H9 (cell line): ENCODE results near the gene PXYLP1. TPM values are rescaled to one million over a fixed set of nuclear protein-coding genes. Genes with fewer than 3 reads are reported as not detected.

Experiments
- DNase-seq: peaks from one replicate; pipeline ENCODE4 v3.0.0-alpha.2; 2017
- H2AFZ ChIP-seq: one replicate; pipeline ENCODE4 v1.6.1; 2013; ENCODE audit warnings: mild to moderate bottlenecking, low read length, control low read depth, moderate library complexity
- H2AK5ac ChIP-seq: 2 replicates; pipeline ENCODE4 v1.6.1; 2013; ENCODE audit warnings: low read length, control low read depth, mixed read lengths; ENCODE audit not compliant: insufficient read length
- H2BK120ac ChIP-seq: one replicate; pipeline ENCODE4 v1.6.1; 2013; ENCODE audit warnings: low read depth, mild to moderate bottlenecking, low read length, control low read depth, inconsistent platforms; ENCODE audit not compliant: poor library complexity, severe bottlenecking
- H2BK12ac ChIP-seq: 2 replicates; pipeline ENCODE4 v1.6.1; 2013; ENCODE audit warnings: low read length, control low read depth, mixed read lengths, low read depth; ENCODE audit not compliant: insufficient read length
- H2BK15ac ChIP-seq: 2 replicates; pipeline ENCODE4 v1.6.1; 2013; ENCODE audit warnings: low read depth, low read length, control low read depth
- H2BK20ac ChIP-seq: one replicate; pipeline ENCODE4 v1.6.1; 2013; ENCODE audit warnings: low read depth, mild to moderate bottlenecking, low read length, control low read depth, inconsistent platforms; ENCODE audit not compliant: poor library complexity, severe bottlenecking
- H2BK5ac ChIP-seq: 2 replicates; pipeline ENCODE4 v1.6.1; 2013; ENCODE audit warnings: low read length, control low read depth, mixed read lengths; ENCODE audit not compliant: insufficient read length
- H3K14ac ChIP-seq: 2 replicates; pipeline ENCODE4 v1.6.1; 2013; ENCODE audit warnings: low read length, control low read depth; ENCODE audit not compliant: insufficient read depth
- H3K18ac ChIP-seq: 2 replicates; pipeline ENCODE4 v1.6.1; 2013; ENCODE audit warnings: low read depth, mild to moderate bottlenecking, mixed read lengths, low read length, control low read depth; ENCODE audit not compliant: insufficient read length
- H3K23ac ChIP-seq: 2 replicates; pipeline ENCODE4 v1.6.1; 2013; ENCODE audit warnings: low read length, control low read depth, mixed read lengths, low read depth; ENCODE audit not compliant: insufficient read length
- H3K23me2 ChIP-seq: 2 replicates; pipeline ENCODE4 v1.6.1; 2013; ENCODE audit warnings: low read depth, mild to moderate bottlenecking, mixed read lengths, low read length, control low read depth; ENCODE audit not compliant: insufficient read length, poor library complexity, severe bottlenecking
- H3K27ac ChIP-seq: 2 replicates; pipeline ENCODE4 v1.5.1; 2013; ENCODE audit warnings: low read length, control low read depth, mixed read lengths, low read depth; ENCODE audit not compliant: insufficient read length
- H3K27me3 ChIP-seq: 2 replicates; pipeline ENCODE4 v1.6.1; 2013; ENCODE audit warnings: low read length, control low read depth, inconsistent platforms; ENCODE audit not compliant: insufficient read depth
- H3K4ac ChIP-seq: 2 replicates; pipeline ENCODE4 v1.6.1; 2013; ENCODE audit warnings: low read depth, mild to moderate bottlenecking, control low read depth, inconsistent platforms, low read length, moderate library complexity
- H3K4me1 ChIP-seq: 2 replicates; pipeline ENCODE4 v1.6.1; 2013; ENCODE audit warnings: low read length, control low read depth, inconsistent platforms; ENCODE audit not compliant: insufficient read depth
- H3K4me2 ChIP-seq: 2 replicates; pipeline ENCODE4 v1.6.1; 2013; ENCODE audit warnings: low read length, control low read depth, mixed read lengths; ENCODE audit not compliant: insufficient read length, insufficient read depth
- H3K56ac ChIP-seq: 2 replicates; pipeline ENCODE4 v1.6.1; 2013; ENCODE audit warnings: low read depth, mild to moderate bottlenecking, mixed read lengths, low read length, control low read depth; ENCODE audit not compliant: insufficient read length
- H3K79me1 ChIP-seq: 2 replicates; pipeline ENCODE4 v1.6.1; 2013; ENCODE audit warnings: low read depth, mild to moderate bottlenecking, moderate library complexity, low read length, control low read depth, inconsistent platforms; ENCODE audit not compliant: insufficient read depth, poor library complexity, severe bottlenecking
- H3K79me2 ChIP-seq: 2 replicates; pipeline ENCODE4 v1.6.1; 2013; ENCODE audit warnings: low read length, control low read depth, inconsistent platforms; ENCODE audit not compliant: insufficient read depth
- H3K9ac ChIP-seq: 2 replicates; pipeline ENCODE4 v1.6.1; 2013; ENCODE audit warnings: low read length, control low read depth, mixed read lengths; ENCODE audit not compliant: insufficient read length; ENCODE audit errors: extremely low read depth
- H3K9me3 ChIP-seq: one replicate; pipeline ENCODE4 v1.6.1; 2013; ENCODE audit warnings: low read depth, low read length, inconsistent platforms; ENCODE audit not compliant: control insufficient read depth
- H3T11ph ChIP-seq: one replicate; pipeline ENCODE4 v1.6.1; 2013; ENCODE audit warnings: mild to moderate bottlenecking, low read length, control low read depth, inconsistent platforms
- H4K20me1 ChIP-seq: one replicate; pipeline ENCODE4 v1.6.1; 2013; ENCODE audit not compliant: control insufficient read depth, insufficient read length, insufficient read depth
- H4K5ac ChIP-seq: 2 replicates; pipeline ENCODE4 v1.6.1; 2013; ENCODE audit warnings: low read depth, mild to moderate bottlenecking, mixed read lengths, low read length, control low read depth; ENCODE audit not compliant: insufficient read length
- H4K8ac ChIP-seq: replicated peaks from 2 replicates; pipeline ENCODE4 v1.6.1; 2013; ENCODE audit warnings: low read length, control low read depth, mixed read lengths, low read depth; ENCODE audit not compliant: insufficient read length
- H4K91ac ChIP-seq: 2 replicates; pipeline ENCODE4 v1.6.1; 2013; ENCODE audit warnings: low read depth, mild to moderate bottlenecking, moderate library complexity, mixed read lengths, low read length, control low read depth; ENCODE audit not compliant: insufficient read length
- H3K27ac Mint-ChIP-seq, 3 experiments: 2 replicates in 2 of 3; 3 replicates in 1 of 3; pipeline ENCODE4 v1.8.0; 2020 to 2021; ENCODE audit warnings: mixed read lengths in 3 of 3, mild to moderate bottlenecking in 1 of 3, moderate library complexity in 1 of 3
- H3K27me3 Mint-ChIP-seq: 2 replicates; pipeline ENCODE4 v1.8.0; 2021; ENCODE audit warnings: low read depth, mild to moderate bottlenecking, moderate library complexity, mixed read lengths
- H3K36me3 Mint-ChIP-seq, 3 experiments: 2 replicates in 2 of 3; 3 replicates in 1 of 3; pipeline ENCODE4 v1.8.0; 2020 to 2021; ENCODE audit warnings: low read depth in 3 of 3, mixed read lengths in 3 of 3; ENCODE audit not compliant: insufficient read depth in 1 of 3
- H3K4me1 Mint-ChIP-seq, 2 experiments: 2 replicates each; pipeline ENCODE4 v1.8.0; 2020; ENCODE audit warnings: mixed read lengths in 2 of 2
- H3K4me3 Mint-ChIP-seq, 2 experiments: 2 replicates in 1 of 2; 3 replicates in 1 of 2; pipeline ENCODE4 v1.8.0; 2020 to 2021; ENCODE audit warnings: mild to moderate bottlenecking in 2 of 2, mixed read lengths in 2 of 2, moderate library complexity in 1 of 2
- H3K9me3 Mint-ChIP-seq, 2 experiments: 2 replicates in 1 of 2; 3 replicates in 1 of 2; pipeline ENCODE4 v1.8.0; 2020; ENCODE audit warnings: mild to moderate bottlenecking in 2 of 2, mixed read lengths in 2 of 2, moderate library complexity in 1 of 2
- CTCF ChIP-seq: fragments of 200-600 bp; sonication (generic); conservative IDR thresholded peaks from 3 replicates; pipeline ENCODE4 v1.8.0; 2021; ENCODE audit warnings: antibody characterized with exemption, mild to moderate bottlenecking
- WGBS: extraction: QIAGEN DNeasy Blood & Tissue Kit; methylation state at CpG from one replicate; pipeline ENCODE4 v1.1.7; 2013; ENCODE audit warnings: missing lambda C conversion rate, low lambda C conversion rate, mixed read lengths; ENCODE audit not compliant: insufficient read length; ENCODE audit errors: extremely low coverage; 5-methylcytosine and 5-hydroxymethylcytosine counted together
- total RNA-seq: library from RNA; stranded (reverse); gene quantifications from 2 replicates; pipeline ENCODE4 v1.2.1, GENCODE V29; 2021

The PXYLP1 gene
- total RNA-seq, 1 experiment from 2014 or later = 17.9 TPM

- Histone ChIP-seq H3K79me1 (no peaks in the 10 kb centered on the region), H3K79me2 (no peaks in the 10 kb centered on the region), H4K20me1 (no peaks in the 10 kb centered on the region), H3K4ac (no peak overlapping the region), H3T11ph (no peak overlapping the region), H3K18ac (no peak overlapping the region), H2BK20ac (no peak overlapping the region), H3K23me2 (no peaks in the 10 kb centered on the region), H2BK15ac (no peak overlapping the region), H2AFZ (no peak overlapping the region), H2BK120ac (no peak overlapping the region), H4K91ac (no peak overlapping the region), H3K9ac (no peak overlapping the region), H3K9me3 (no peaks in the 10 kb centered on the region), H2AK5ac (no peak overlapping the region), H3K23ac (no peak overlapping the region), H2BK12ac (no peak overlapping the region), H4K8ac (no peak overlapping the region), H3K4me1 (no peaks in the 10 kb centered on the region), H3K56ac (no peak overlapping the region), H2BK5ac (no peak overlapping the region), H3K4me2 (no peak overlapping the region), H3K27me3 (no peaks in the 10 kb centered on the region), H3K14ac (no peak overlapping the region), H4K5ac (no peak overlapping the region), H3K27ac (no peak overlapping the region)
- Mint-ChIP-seq H3K4me1 (0 out of 4 replicates have a peak, but pooled peaks cover 0 to 6% of the 10 kb centered on the region in 2 experiments), H3K36me3 (no peaks in the 10 kb centered on the region), H3K27me3 (peaks cover 6% of the 10 kb centered on the region; the same call in 1 of the 2 replicates), H3K9me3 (no peaks in the 10 kb centered on the region), H3K27ac (no peak overlapping the region), H3K4me3 (no peak overlapping the region)
- DNase-seq = no peak
- no peak for TF ChIP-seq CTCF
- 100% methylated on average over 1 of the region's 1 CpG for WGBS
Measured at GRCh38 chr3:141341536-141341935, 109.9 kb downstream of the PXYLP1 start.
